ENCODE measurements around the gene GRIP1. TPM values are rescaled to one million over a fixed set of nuclear protein-coding genes. Genes with fewer than 3 reads are reported as not detected.

Gene GRIP1
- total RNA-seq, 1 donor from 2014 or later: 4.2 TPM

GRCh38 chr12:66640691-66641460 is 38.0 kb downstream of the GRIP1 start:
- Histone ChIP-seq H3K4me3 (no peak overlapping the region), H3K36me3 (no peaks in the 10 kb centered on the region), H3K4me1 (no peaks in the 10 kb centered on the region), H3K27ac (no peak overlapping the region), H3K27me3 (no peaks in the 10 kb centered on the region), H3K9me3 (no peaks in the 10 kb centered on the region)
- no peak for DNase-seq (ENCODE audit: extremely low spot score in 2 of 2)
- intact Hi-C loops (cut with DNase I): no loop called here
- TF ChIP-seq POLR2AphosphoS5 (IDR thresholded peaks at IDR 0.05; ENCODE audit: insufficient read depth in 1 of 2, low read depth in 1 of 2) (no peak), CTCF (IDR thresholded peaks at IDR 0.05) (no peak), POLR2A (IDR thresholded peaks at IDR 0.05) (no peak)

- intact Hi-C loops (cut with DNase I): no loop called here
- no peak overlapping the region for H3K4me3 ChIP-seq
- no peak for TF ChIP-seq POLR2A (IDR thresholded peaks at IDR 0.05)
- TF ChIP-seq CTCF (IDR thresholded peaks at IDR 0.05): no peak
- TF ChIP-seq POLR2AphosphoS5 (IDR thresholded peaks at IDR 0.05; ENCODE audit: insufficient read depth in 1 of 2, low read depth in 1 of 2): no peak
Measured at GRCh38 chr12:66638666-66639065, 40.2 kb downstream of the GRIP1 start.

GRCh38 chr12:66637699-66638301 is 41.1 kb downstream of the GRIP1 start:
- H3K27me3 ChIP-seq: no peaks in the 10 kb centered on the region
- intact Hi-C loops (cut with DNase I): loop anchor here (2.0 kb wide), 1 partner anchor 43 kb away; no protein-coding TSS in a partner anchor
- no peaks in the 10 kb centered on the region for H3K36me3 ChIP-seq
- no peaks in the 10 kb centered on the region for H3K9me3 ChIP-seq
- no peak overlapping the region for H3K27ac ChIP-seq
- TF ChIP-seq CTCF (IDR thresholded peaks at IDR 0.05) (no peak), POLR2A (IDR thresholded peaks at IDR 0.05) (no peak), POLR2AphosphoS5 (IDR thresholded peaks at IDR 0.05; ENCODE audit: insufficient read depth in 1 of 2, low read depth in 1 of 2) (no peak)
- no peaks in the 10 kb centered on the region for H3K4me1 ChIP-seq
- H3K4me3 ChIP-seq: no peak overlapping the region
- no peak for DNase-seq (ENCODE audit: extremely low spot score in 2 of 2)

More at GRCh38 chr12:66638666-66639065, 40.2 kb downstream of the GRIP1 start:
- H3K27me3 ChIP-seq: no peaks in the 10 kb centered on the region
- no peak overlapping the region for H3K27ac ChIP-seq
- no peaks in the 10 kb centered on the region for H3K4me1 ChIP-seq
- H3K36me3 ChIP-seq: no peaks in the 10 kb centered on the region
- DNase-seq (ENCODE audit: extremely low spot score in 2 of 2): no peak
- no peaks in the 10 kb centered on the region for H3K9me3 ChIP-seq

GRCh38 chr12:66636771-66637170 is 42.1 kb downstream of the GRIP1 start:
- no peaks in the 10 kb centered on the region for H3K4me1 ChIP-seq
- intact Hi-C loops (cut with DNase I): loop anchor here (2.0 kb wide), 1 partner anchor 42 kb away; no protein-coding TSS in a partner anchor
- H3K4me3 ChIP-seq: no peak overlapping the region
- no peaks in the 10 kb centered on the region for H3K27me3 ChIP-seq
- DNase-seq (ENCODE audit: extremely low spot score in 2 of 2): no peak
- TF ChIP-seq CTCF (IDR thresholded peaks at IDR 0.05) (no peak), POLR2AphosphoS5 (IDR thresholded peaks at IDR 0.05; ENCODE audit: insufficient read depth in 1 of 2, low read depth in 1 of 2) (no peak), POLR2A (IDR thresholded peaks at IDR 0.05) (no peak)
- no peaks in the 10 kb centered on the region for H3K9me3 ChIP-seq
- no peaks in the 10 kb centered on the region for H3K36me3 ChIP-seq
- no peak overlapping the region for H3K27ac ChIP-seq

- TF ChIP-seq CTCF (IDR thresholded peaks at IDR 0.05): no peak
- no peak for TF ChIP-seq POLR2A (IDR thresholded peaks at IDR 0.05)
- no peak for TF ChIP-seq POLR2AphosphoS5 (IDR thresholded peaks at IDR 0.05; ENCODE audit: insufficient read depth in 1 of 2, low read depth in 1 of 2)
- Histone ChIP-seq H3K27me3 (no peaks in the 10 kb centered on the region), H3K36me3 (no peaks in the 10 kb centered on the region), H3K4me1 (no peaks in the 10 kb centered on the region), H3K9me3 (no peaks in the 10 kb centered on the region), H3K4me3 (no peak overlapping the region), H3K27ac (no peak overlapping the region)
- DNase-seq (ENCODE audit: extremely low spot score in 2 of 2): no peak
- intact Hi-C loops (cut with DNase I): no loop called here
Measured at GRCh38 chr12:66633676-66634075, 45.2 kb downstream of the GRIP1 start.

All from vagina (tissue), 2 donors.